Measurements from ENCODE around the gene P3R3URF.

P3R3URF gene

GRCh38 chr1:46152016-46152415 lies 24.3 kb downstream of the P3R3URF start:
- no peak overlapping the region for H3K27ac ChIP-seq (replicated peaks)
- TF ChIP-seq CTCF (IDR thresholded peaks at IDR 0.05; ENCODE audit: insufficient read depth, low read length) (no peak), REST (IDR thresholded peaks at IDR 0.05; ENCODE audit: insufficient replicate concordance, low read depth) (no peak)
- H3K4me3 ChIP-seq (replicated peaks; ENCODE audit: insufficient read depth, low read length), result no peak overlapping the region
- DNase-seq (ENCODE audit: low read depth in 1 of 2, low spot score in 1 of 2), result no peak
- no peaks in the 10 kb centered on the region for H3K27me3 ChIP-seq (ENCODE audit: insufficient read depth, poor library complexity, severe bottlenecking)

GRCh38 chr1:46150085-46150484 lies 26.2 kb downstream of the P3R3URF start:
- DNase-seq (ENCODE audit: low read depth in 1 of 2, low spot score in 1 of 2), result no peak
- Histone ChIP-seq H3K27me3 (ENCODE audit: insufficient read depth, poor library complexity, severe bottlenecking) (no peaks in the 10 kb centered on the region), H3K4me3 (replicated peaks; ENCODE audit: insufficient read depth, low read length) (no peak overlapping the region), H3K27ac (replicated peaks) (no peak overlapping the region)
- no peak for TF ChIP-seq POLR2AphosphoS5 (IDR thresholded peaks at IDR 0.05; ENCODE audit: low read depth)
- TF ChIP-seq REST (IDR thresholded peaks at IDR 0.05; ENCODE audit: insufficient replicate concordance, low read depth), result no peak
- no peak for TF ChIP-seq GABPA (IDR thresholded peaks at IDR 0.05; ENCODE audit: low read depth)
- no peak for TF ChIP-seq CTCF (IDR thresholded peaks at IDR 0.05; ENCODE audit: insufficient read depth, low read length)
- TF ChIP-seq SPI1 (IDR thresholded peaks at IDR 0.05; ENCODE audit: borderline replicate concordance, low read depth), result no peak

GRCh38 chr1:46148318-46148717 lies 28.0 kb downstream of the P3R3URF start:
- H3K27ac ChIP-seq (replicated peaks), result no peak overlapping the region
- TF ChIP-seq CTCF (IDR thresholded peaks at IDR 0.05; ENCODE audit: insufficient read depth, low read length) (no peak), GABPA (IDR thresholded peaks at IDR 0.05; ENCODE audit: low read depth) (no peak), SPI1 (IDR thresholded peaks at IDR 0.05; ENCODE audit: borderline replicate concordance, low read depth) (no peak), REST (IDR thresholded peaks at IDR 0.05; ENCODE audit: insufficient replicate concordance, low read depth) (no peak), POLR2AphosphoS5 (IDR thresholded peaks at IDR 0.05; ENCODE audit: low read depth) (no peak)
- no peak overlapping the region for H3K4me3 ChIP-seq (replicated peaks; ENCODE audit: insufficient read depth, low read length)
- no peaks in the 10 kb centered on the region for H3K27me3 ChIP-seq (ENCODE audit: insufficient read depth, poor library complexity, severe bottlenecking)
- DNase-seq (ENCODE audit: low read depth in 1 of 2, low spot score in 1 of 2), result no peak

All from HL-60 (cell line).